Esophagus (tissue), 2 donors: ENCODE data around the gene NLRC5. TPM values are rescaled to one million over a fixed set of nuclear protein-coding genes. Genes with fewer than 3 reads are reported as not detected.
"Not testable (repeated sequence)": the region's sequence is repeated elsewhere in the genome, so short reads cannot be mapped to it uniquely, and the experiment has no call there.

Experiments used
- H3K27ac ChIP-seq, 2 donors: one replicate each; pipeline ENCODE4 v1.5.1; 2013; ENCODE audit warnings: low read depth in 2 of 2, mild to moderate bottlenecking in 2 of 2, inconsistent platforms in 1 of 2, low read length in 1 of 2, moderate library complexity in 1 of 2
- H3K27me3 ChIP-seq, 2 donors: one replicate each; pipeline ENCODE4 v1.6.1; 2013; ENCODE audit warnings: low read length in 2 of 2, control low read depth in 1 of 2, mild to moderate bottlenecking in 1 of 2; ENCODE audit not compliant: insufficient read depth in 2 of 2, control insufficient read depth in 1 of 2
- H3K36me3 ChIP-seq, 2 donors: one replicate each; pipeline ENCODE4 v1.6.1; 2013; ENCODE audit warnings: low read length in 1 of 2; ENCODE audit not compliant: control insufficient read depth in 2 of 2, insufficient read depth in 2 of 2
- H3K4me1 ChIP-seq, 2 donors: one replicate each; pipeline ENCODE4 v1.6.1; 2013; ENCODE audit warnings: low read length in 1 of 2; ENCODE audit not compliant: control insufficient read depth in 2 of 2, insufficient read depth in 2 of 2
- H3K4me3 ChIP-seq, 2 donors: one replicate each; pipeline ENCODE4 v1.5.1; 2013; ENCODE audit warnings: low read length in 2 of 2, mild to moderate bottlenecking in 2 of 2, low read depth in 1 of 2, moderate library complexity in 1 of 2
- H3K9me3 ChIP-seq, 2 donors: one replicate each; pipeline ENCODE4 v1.6.1; 2013; ENCODE audit warnings: mild to moderate bottlenecking in 2 of 2, low read depth in 1 of 2, low read length in 1 of 2, moderate library complexity in 1 of 2; ENCODE audit not compliant: control insufficient read depth in 2 of 2, insufficient read depth in 1 of 2
- WGBS, 2 donors: extraction: QIAGEN DNeasy Blood & Tissue Kit; methylation state at CpG; one replicate each; pipeline ENCODE4 v1.1.7; 2013; 5-methylcytosine and 5-hydroxymethylcytosine counted together
- polyA plus RNA-seq, 2 donors: library from polyadenylated mRNA; stranded (reverse); fragments of 200-250 nt; gene quantifications; one replicate each; pipeline ENCODE4 v1.2.3, GENCODE V29; 2013
- donor health status: healthy with polysubstance abuse.
- donor health status: Bipolar disorder and iron deficiency.

Gene NLRC5
- polyA plus RNA-seq, 2 donors: 11.3 to 21.7 TPM

GRCh38 chr16:57063189-57063588 is 73.8 kb downstream of the NLRC5 start:
- H3K36me3 ChIP-seq: peaks cover 0 to 20% of the 10 kb centered on the region in 2 donors
- not testable (repeated sequence) for H3K27me3 ChIP-seq, H3K27ac ChIP-seq, H3K4me3 ChIP-seq, H3K9me3 ChIP-seq, H3K4me1 ChIP-seq
- 92 to 96% methylated on average over 8 of the region's 8 CpGs for WGBS, 2 donors

- no peaks in the 10 kb centered on the region for H3K27me3 ChIP-seq
- H3K9me3 ChIP-seq: no peaks in the 10 kb centered on the region
- peaks cover 5 to 9% of the 10 kb centered on the region in 2 donors for H3K4me1 ChIP-seq
- H3K36me3 ChIP-seq: peaks cover 0 to 5% of the 10 kb centered on the region in 2 donors
- H3K4me3 ChIP-seq: no peak overlapping the region
- WGBS, 2 donors: 93 to 97% methylated on average over 5 of the region's 5 CpGs
- no peak overlapping the region for H3K27ac ChIP-seq
Observed at GRCh38 chr16:57064995-57065394, 75.6 kb downstream of the NLRC5 start.

GRCh38 chr16:57066625-57067024 is 77.3 kb downstream of the NLRC5 start:
- Histone ChIP-seq H3K36me3 (peaks cover 0 to under 1% of the 10 kb centered on the region in 2 donors), H3K9me3 (no peaks in the 10 kb centered on the region), H3K4me1 (peaks cover 0 to under 1% of the 10 kb centered on the region in 2 donors), H3K4me3 (no peak overlapping the region), H3K27me3 (no peaks in the 10 kb centered on the region), H3K27ac (no peak overlapping the region)
- 81 to 89% methylated on average over 4 of the region's 4 CpGs for WGBS, 2 donors

- Histone ChIP-seq H3K9me3 (no peaks in the 10 kb centered on the region), H3K4me1 (no peaks in the 10 kb centered on the region), H3K27me3 (no peaks in the 10 kb centered on the region), H3K27ac (no peak overlapping the region), H3K4me3 (no peak overlapping the region), H3K36me3 (peaks cover 0 to 2% of the 10 kb centered on the region in 2 donors)
- WGBS, 2 donors: 94 to 95% methylated on average over 3 of the region's 3 CpGs
Observed at GRCh38 chr16:57067347-57067746, 78.0 kb downstream of the NLRC5 start.

GRCh38 chr16:57069053-57069452 is 79.7 kb downstream of the NLRC5 start:
- H3K27ac ChIP-seq: no peak overlapping the region
- no peaks in the 10 kb centered on the region for H3K4me1 ChIP-seq
- H3K4me3 ChIP-seq: no peak overlapping the region
- H3K9me3 ChIP-seq: no peaks in the 10 kb centered on the region
- WGBS, 2 donors: 91 to 94% methylated on average over 7 of the region's 7 CpGs
- H3K36me3 ChIP-seq: peaks cover 0 to 2% of the 10 kb centered on the region in 2 donors
- no peaks in the 10 kb centered on the region for H3K27me3 ChIP-seq

GRCh38 chr16:57069635-57070370 is 80.4 kb downstream of the NLRC5 start:
- WGBS, 2 donors: 77 to 88% methylated on average over 8 of the region's 8 CpGs
- H3K27ac ChIP-seq: no peak overlapping the region
- H3K9me3 ChIP-seq: no peaks in the 10 kb centered on the region
- no peaks in the 10 kb centered on the region for H3K4me1 ChIP-seq
- H3K4me3 ChIP-seq: no peak overlapping the region
- peaks cover 0 to 2% of the 10 kb centered on the region in 2 donors for H3K36me3 ChIP-seq
- no peaks in the 10 kb centered on the region for H3K27me3 ChIP-seq

GRCh38 chr16:57070424-57070823 is 81.1 kb downstream of the NLRC5 start:
- Histone ChIP-seq H3K9me3 (no peaks in the 10 kb centered on the region), H3K27ac (no peak overlapping the region), H3K4me3 (no peak overlapping the region), H3K36me3 (peaks cover 0 to 2% of the 10 kb centered on the region in 2 donors), H3K27me3 (no peaks in the 10 kb centered on the region), H3K4me1 (no peaks in the 10 kb centered on the region)
- WGBS, 2 donors: 96 to 97% methylated on average over 2 of the region's 2 CpGs

GRCh38 chr16:57071081-57071732 is 81.8 kb downstream of the NLRC5 start:
- not testable (repeated sequence) for H3K9me3 ChIP-seq, H3K4me1 ChIP-seq, H3K27me3 ChIP-seq, H3K27ac ChIP-seq, H3K4me3 ChIP-seq, H3K36me3 ChIP-seq
- 89% methylated on average over 4 of the region's 4 CpGs for WGBS, 2 donors

- WGBS, 2 donors: 86 to 87% methylated on average over 3 of the region's 3 CpGs
- H3K4me3 ChIP-seq: no peak overlapping the region
- H3K27ac ChIP-seq: no peak overlapping the region
- no peaks in the 10 kb centered on the region for H3K4me1 ChIP-seq
- no peaks in the 10 kb centered on the region for H3K9me3 ChIP-seq
- no peaks in the 10 kb centered on the region for H3K27me3 ChIP-seq
- H3K36me3 ChIP-seq: peaks cover 0 to 2% of the 10 kb centered on the region in 2 donors
Observed at GRCh38 chr16:57071831-57072582, 82.7 kb downstream of the NLRC5 start.
